OCI-LY7 (cell line): ENCODE measurements around the gene RLF.

Experiments used
- EZH2phosphoT487 ChIP-seq: fragments of 200-600 bp; sonication (generic); IDR thresholded peaks from 2 replicates; pipeline ENCODE4 v1.6.1; 2018; ENCODE audit warnings: low read depth, borderline replicate concordance, mild to moderate bottlenecking, mixed run types, antibody characterized with exemption, low read length, moderate library complexity, mixed read lengths
- TF ChIP-seq, protein P1 (sequence below): fragments of 200-600 bp; sonication (generic); conservative IDR thresholded peaks from 2 replicates; pipeline ENCODE4 v1.5.1; 2014; ENCODE audit warnings: mild to moderate bottlenecking, antibody characterized with exemption, low read length, moderate library complexity, mixed read lengths

DNA sequence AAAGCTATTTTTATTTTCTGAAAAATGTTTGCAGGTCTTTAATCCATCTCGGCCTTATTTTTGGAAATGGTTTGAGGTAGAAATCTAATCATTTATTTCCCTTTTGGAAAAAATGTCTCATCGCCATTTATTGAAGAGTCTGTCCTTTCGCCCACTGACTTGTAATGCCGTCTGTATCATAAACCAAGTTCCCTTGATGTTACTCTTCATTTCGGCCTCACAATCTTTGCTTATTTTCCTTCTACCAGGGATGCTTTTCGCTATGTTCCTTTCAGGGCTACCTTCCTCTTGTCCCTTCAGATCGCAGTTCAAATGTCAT, 422 bp upstream of the RLF start:
- TF ChIP-seq, protein P1, sequence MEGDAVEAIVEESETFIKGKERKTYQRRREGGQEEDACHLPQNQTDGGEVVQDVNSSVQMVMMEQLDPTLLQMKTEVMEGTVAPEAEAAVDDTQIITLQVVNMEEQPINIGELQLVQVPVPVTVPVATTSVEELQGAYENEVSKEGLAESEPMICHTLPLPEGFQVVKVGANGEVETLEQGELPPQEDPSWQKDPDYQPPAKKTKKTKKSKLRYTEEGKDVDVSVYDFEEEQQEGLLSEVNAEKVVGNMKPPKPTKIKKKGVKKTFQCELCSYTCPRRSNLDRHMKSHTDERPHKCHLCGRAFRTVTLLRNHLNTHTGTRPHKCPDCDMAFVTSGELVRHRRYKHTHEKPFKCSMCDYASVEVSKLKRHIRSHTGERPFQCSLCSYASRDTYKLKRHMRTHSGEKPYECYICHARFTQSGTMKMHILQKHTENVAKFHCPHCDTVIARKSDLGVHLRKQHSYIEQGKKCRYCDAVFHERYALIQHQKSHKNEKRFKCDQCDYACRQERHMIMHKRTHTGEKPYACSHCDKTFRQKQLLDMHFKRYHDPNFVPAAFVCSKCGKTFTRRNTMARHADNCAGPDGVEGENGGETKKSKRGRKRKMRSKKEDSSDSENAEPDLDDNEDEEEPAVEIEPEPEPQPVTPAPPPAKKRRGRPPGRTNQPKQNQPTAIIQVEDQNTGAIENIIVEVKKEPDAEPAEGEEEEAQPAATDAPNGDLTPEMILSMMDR: no peak
- no peak for TF ChIP-seq EZH2phosphoT487
